H9 (cell line): Measurements from ENCODE around the gene THSD7A. TPM values are rescaled to one million over a fixed set of nuclear protein-coding genes. Genes with fewer than 3 reads are reported as not detected.

Source experiments
- DNase-seq: peaks from one replicate; pipeline ENCODE4 v3.0.0-alpha.2; 2017
- H2AFZ ChIP-seq: one replicate; pipeline ENCODE4 v1.6.1; 2013; ENCODE audit warnings: mild to moderate bottlenecking, low read length, control low read depth, moderate library complexity
- H2AK5ac ChIP-seq: 2 replicates; pipeline ENCODE4 v1.6.1; 2013; ENCODE audit warnings: low read length, control low read depth, mixed read lengths; ENCODE audit not compliant: insufficient read length
- H2BK120ac ChIP-seq: one replicate; pipeline ENCODE4 v1.6.1; 2013; ENCODE audit warnings: low read depth, mild to moderate bottlenecking, low read length, control low read depth, inconsistent platforms; ENCODE audit not compliant: poor library complexity, severe bottlenecking
- H2BK12ac ChIP-seq: 2 replicates; pipeline ENCODE4 v1.6.1; 2013; ENCODE audit warnings: low read length, control low read depth, mixed read lengths, low read depth; ENCODE audit not compliant: insufficient read length
- H2BK15ac ChIP-seq: 2 replicates; pipeline ENCODE4 v1.6.1; 2013; ENCODE audit warnings: low read depth, low read length, control low read depth
- H2BK20ac ChIP-seq: one replicate; pipeline ENCODE4 v1.6.1; 2013; ENCODE audit warnings: low read depth, mild to moderate bottlenecking, low read length, control low read depth, inconsistent platforms; ENCODE audit not compliant: poor library complexity, severe bottlenecking
- H2BK5ac ChIP-seq: 2 replicates; pipeline ENCODE4 v1.6.1; 2013; ENCODE audit warnings: low read length, control low read depth, mixed read lengths; ENCODE audit not compliant: insufficient read length
- H3K14ac ChIP-seq: 2 replicates; pipeline ENCODE4 v1.6.1; 2013; ENCODE audit warnings: low read length, control low read depth; ENCODE audit not compliant: insufficient read depth
- H3K18ac ChIP-seq: 2 replicates; pipeline ENCODE4 v1.6.1; 2013; ENCODE audit warnings: low read depth, mild to moderate bottlenecking, mixed read lengths, low read length, control low read depth; ENCODE audit not compliant: insufficient read length
- H3K23ac ChIP-seq: 2 replicates; pipeline ENCODE4 v1.6.1; 2013; ENCODE audit warnings: low read length, control low read depth, mixed read lengths, low read depth; ENCODE audit not compliant: insufficient read length
- H3K23me2 ChIP-seq: 2 replicates; pipeline ENCODE4 v1.6.1; 2013; ENCODE audit warnings: low read depth, mild to moderate bottlenecking, mixed read lengths, low read length, control low read depth; ENCODE audit not compliant: insufficient read length, poor library complexity, severe bottlenecking
- H3K27ac ChIP-seq: 2 replicates; pipeline ENCODE4 v1.5.1; 2013; ENCODE audit warnings: low read length, control low read depth, mixed read lengths, low read depth; ENCODE audit not compliant: insufficient read length
- H3K27me3 ChIP-seq: 2 replicates; pipeline ENCODE4 v1.6.1; 2013; ENCODE audit warnings: low read length, control low read depth, inconsistent platforms; ENCODE audit not compliant: insufficient read depth
- H3K4ac ChIP-seq: 2 replicates; pipeline ENCODE4 v1.6.1; 2013; ENCODE audit warnings: low read depth, mild to moderate bottlenecking, control low read depth, inconsistent platforms, low read length, moderate library complexity
- H3K4me1 ChIP-seq: 2 replicates; pipeline ENCODE4 v1.6.1; 2013; ENCODE audit warnings: low read length, control low read depth, inconsistent platforms; ENCODE audit not compliant: insufficient read depth
- H3K4me2 ChIP-seq: 2 replicates; pipeline ENCODE4 v1.6.1; 2013; ENCODE audit warnings: low read length, control low read depth, mixed read lengths; ENCODE audit not compliant: insufficient read length, insufficient read depth
- H3K56ac ChIP-seq: 2 replicates; pipeline ENCODE4 v1.6.1; 2013; ENCODE audit warnings: low read depth, mild to moderate bottlenecking, mixed read lengths, low read length, control low read depth; ENCODE audit not compliant: insufficient read length
- H3K79me1 ChIP-seq: 2 replicates; pipeline ENCODE4 v1.6.1; 2013; ENCODE audit warnings: low read depth, mild to moderate bottlenecking, moderate library complexity, low read length, control low read depth, inconsistent platforms; ENCODE audit not compliant: insufficient read depth, poor library complexity, severe bottlenecking
- H3K79me2 ChIP-seq: 2 replicates; pipeline ENCODE4 v1.6.1; 2013; ENCODE audit warnings: low read length, control low read depth, inconsistent platforms; ENCODE audit not compliant: insufficient read depth
- H3K9ac ChIP-seq: 2 replicates; pipeline ENCODE4 v1.6.1; 2013; ENCODE audit warnings: low read length, control low read depth, mixed read lengths; ENCODE audit not compliant: insufficient read length; ENCODE audit errors: extremely low read depth
- H3K9me3 ChIP-seq: one replicate; pipeline ENCODE4 v1.6.1; 2013; ENCODE audit warnings: low read depth, low read length, inconsistent platforms; ENCODE audit not compliant: control insufficient read depth
- H3T11ph ChIP-seq: one replicate; pipeline ENCODE4 v1.6.1; 2013; ENCODE audit warnings: mild to moderate bottlenecking, low read length, control low read depth, inconsistent platforms
- H4K20me1 ChIP-seq: one replicate; pipeline ENCODE4 v1.6.1; 2013; ENCODE audit not compliant: control insufficient read depth, insufficient read length, insufficient read depth
- H4K5ac ChIP-seq: 2 replicates; pipeline ENCODE4 v1.6.1; 2013; ENCODE audit warnings: low read depth, mild to moderate bottlenecking, mixed read lengths, low read length, control low read depth; ENCODE audit not compliant: insufficient read length
- H4K8ac ChIP-seq: replicated peaks from 2 replicates; pipeline ENCODE4 v1.6.1; 2013; ENCODE audit warnings: low read length, control low read depth, mixed read lengths, low read depth; ENCODE audit not compliant: insufficient read length
- H4K91ac ChIP-seq: 2 replicates; pipeline ENCODE4 v1.6.1; 2013; ENCODE audit warnings: low read depth, mild to moderate bottlenecking, moderate library complexity, mixed read lengths, low read length, control low read depth; ENCODE audit not compliant: insufficient read length
- H3K27ac Mint-ChIP-seq, 3 experiments: 2 replicates in 2 of 3; 3 replicates in 1 of 3; pipeline ENCODE4 v1.8.0; 2020 to 2021; ENCODE audit warnings: mixed read lengths in 3 of 3, mild to moderate bottlenecking in 1 of 3, moderate library complexity in 1 of 3
- H3K27me3 Mint-ChIP-seq: 2 replicates; pipeline ENCODE4 v1.8.0; 2021; ENCODE audit warnings: low read depth, mild to moderate bottlenecking, moderate library complexity, mixed read lengths
- H3K36me3 Mint-ChIP-seq, 3 experiments: 2 replicates in 2 of 3; 3 replicates in 1 of 3; pipeline ENCODE4 v1.8.0; 2020 to 2021; ENCODE audit warnings: low read depth in 3 of 3, mixed read lengths in 3 of 3; ENCODE audit not compliant: insufficient read depth in 1 of 3
- H3K4me1 Mint-ChIP-seq, 2 experiments: 2 replicates each; pipeline ENCODE4 v1.8.0; 2020; ENCODE audit warnings: mixed read lengths in 2 of 2
- H3K4me3 Mint-ChIP-seq, 2 experiments: 2 replicates in 1 of 2; 3 replicates in 1 of 2; pipeline ENCODE4 v1.8.0; 2020 to 2021; ENCODE audit warnings: mild to moderate bottlenecking in 2 of 2, mixed read lengths in 2 of 2, moderate library complexity in 1 of 2
- H3K9me3 Mint-ChIP-seq, 2 experiments: 2 replicates in 1 of 2; 3 replicates in 1 of 2; pipeline ENCODE4 v1.8.0; 2020; ENCODE audit warnings: mild to moderate bottlenecking in 2 of 2, mixed read lengths in 2 of 2, moderate library complexity in 1 of 2
- CTCF ChIP-seq: fragments of 200-600 bp; sonication (generic); conservative IDR thresholded peaks from 3 replicates; pipeline ENCODE4 v1.8.0; 2021; ENCODE audit warnings: antibody characterized with exemption, mild to moderate bottlenecking
- WGBS: extraction: QIAGEN DNeasy Blood & Tissue Kit; methylation state at CpG from one replicate; pipeline ENCODE4 v1.1.7; 2013; ENCODE audit warnings: missing lambda C conversion rate, low lambda C conversion rate, mixed read lengths; ENCODE audit not compliant: insufficient read length; ENCODE audit errors: extremely low coverage; 5-methylcytosine and 5-hydroxymethylcytosine counted together
- total RNA-seq: library from RNA; stranded (reverse); gene quantifications from 2 replicates; pipeline ENCODE4 v1.2.1, GENCODE V29; 2021

THSD7A gene
- total RNA-seq, 1 experiment from 2014 or later: 0.42 TPM

GRCh38 chr7:11369696-11370095 lies 462.3 kb downstream of the THSD7A start:
- Histone ChIP-seq H3T11ph (no peak overlapping the region), H3K23ac (no peak overlapping the region), H3K18ac (no peak overlapping the region), H3K23me2 (no peaks in the 10 kb centered on the region), H3K56ac (no peak overlapping the region), H4K91ac (no peak overlapping the region), H3K9ac (no peak overlapping the region), H4K20me1 (no peaks in the 10 kb centered on the region), H2BK120ac (no peak overlapping the region), H3K4ac (no peak overlapping the region), H2BK5ac (no peak overlapping the region), H3K4me2 (no peak overlapping the region), H2AK5ac (no peak overlapping the region), H2BK15ac (no peak overlapping the region), H4K8ac (no peak overlapping the region), H3K79me1 (no peaks in the 10 kb centered on the region), H2BK12ac (no peak overlapping the region), H3K79me2 (no peaks in the 10 kb centered on the region), H3K9me3 (no peaks in the 10 kb centered on the region), H2BK20ac (no peak overlapping the region), H3K14ac (no peak overlapping the region), H2AFZ (no peak overlapping the region), H3K4me1 (peaks cover 2% of the 10 kb centered on the region; the same call in 1 of the 2 replicates), H3K27me3 (no peaks in the 10 kb centered on the region), H4K5ac (no peak overlapping the region), H3K27ac (no peak overlapping the region)
- Mint-ChIP-seq H3K4me1 (peaks cover 7 to 10% of the 10 kb centered on the region in 2 experiments), H3K36me3 (no peaks in the 10 kb centered on the region), H3K9me3 (no peaks in the 10 kb centered on the region), H3K27me3 (no peaks in the 10 kb centered on the region), H3K4me3 (no peak overlapping the region), H3K27ac (no peak overlapping the region)
- no peak for TF ChIP-seq CTCF
- WGBS: no CpG with 5 or more reads among the region's 1 CpG
- DNase-seq: no peak
